Astrocyte of the hippocampus (primary cell): Measurements from ENCODE around the gene CCDC138.
A peak's percentile ranks its signal among the peaks of the same experiment; 100 is the strongest.
"Not testable (repeated sequence)": the region's sequence is repeated elsewhere in the genome, so short reads cannot be mapped to it uniquely, and the experiment has no call there.

ENCODE experiments used
- DNase-seq: peaks from one replicate; pipeline ENCODE4 v3.0.0; 2011; ENCODE audit warnings: low read depth, low spot score

The CCDC138 gene

DNA sequence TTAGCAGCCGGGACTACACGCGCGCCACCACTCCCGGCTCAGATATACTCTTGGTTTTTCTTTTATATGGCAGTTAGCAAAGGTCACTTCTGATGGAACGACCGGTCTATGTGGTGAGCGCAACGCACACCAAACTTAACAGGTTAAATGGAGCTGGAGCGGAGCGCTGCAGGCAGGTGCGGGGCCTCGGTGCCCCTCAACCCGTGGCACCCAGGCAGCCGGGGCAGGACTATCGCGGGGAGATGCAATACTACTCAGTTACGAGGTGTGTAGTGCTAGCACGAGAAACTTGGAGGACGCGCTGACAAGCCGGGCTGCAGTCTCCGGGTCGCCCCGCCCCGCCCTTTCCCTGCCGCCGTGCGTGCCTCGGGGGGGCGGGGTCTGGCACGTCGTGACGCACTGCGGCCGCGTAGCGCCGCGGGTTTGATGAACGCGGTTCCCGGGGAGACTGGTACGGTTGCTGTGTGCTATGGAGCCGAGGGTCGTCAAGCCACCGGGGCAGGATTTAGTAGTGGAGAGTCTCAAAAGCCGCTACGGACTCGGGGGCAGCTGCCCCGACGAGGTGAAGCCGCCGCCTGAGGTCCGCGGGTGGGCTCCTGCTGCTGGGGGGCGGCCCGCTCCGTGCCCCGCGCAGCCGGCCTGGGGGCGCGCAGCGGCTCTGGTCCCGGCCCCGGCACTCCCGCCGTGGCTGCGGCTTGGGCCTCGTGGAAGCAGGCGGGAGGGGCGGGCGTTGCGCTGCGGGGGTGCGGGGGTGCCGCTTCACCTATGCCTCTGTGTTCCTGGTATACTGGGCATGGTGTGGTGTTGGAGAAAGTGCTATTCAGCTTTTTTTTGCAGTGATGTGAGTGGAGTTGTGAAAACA is at the start of gene CCDC138:
Gene CCDC138, plus strand, starts transcription at position 418 of the 862 bp plus-strand sequence. Its CDS starts 52 bp downstream, at position 470.
- DNase-seq, result peak; percentile 96

DNA sequence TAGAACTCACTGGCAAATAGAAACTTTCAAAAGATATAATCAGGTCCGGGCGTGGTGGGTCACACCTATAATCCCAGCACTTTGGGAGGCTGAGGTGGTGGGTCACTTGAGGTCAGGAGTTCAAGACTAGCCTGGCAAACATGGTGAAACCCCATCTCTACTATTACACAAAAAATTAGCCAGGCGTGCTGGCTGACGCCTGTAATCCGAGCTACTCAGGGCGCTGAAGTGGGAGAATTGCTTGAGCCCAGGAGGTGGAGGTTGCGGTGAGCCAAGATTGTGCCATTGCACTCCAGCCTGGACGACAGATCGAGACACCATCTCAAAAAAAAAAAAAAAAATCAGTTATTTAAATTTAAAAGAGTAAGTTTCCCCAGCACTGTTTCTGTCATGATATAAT is 28.6 kb upstream of the CCDC138 start:
- DNase-seq, result not testable (repeated sequence)

DNA sequence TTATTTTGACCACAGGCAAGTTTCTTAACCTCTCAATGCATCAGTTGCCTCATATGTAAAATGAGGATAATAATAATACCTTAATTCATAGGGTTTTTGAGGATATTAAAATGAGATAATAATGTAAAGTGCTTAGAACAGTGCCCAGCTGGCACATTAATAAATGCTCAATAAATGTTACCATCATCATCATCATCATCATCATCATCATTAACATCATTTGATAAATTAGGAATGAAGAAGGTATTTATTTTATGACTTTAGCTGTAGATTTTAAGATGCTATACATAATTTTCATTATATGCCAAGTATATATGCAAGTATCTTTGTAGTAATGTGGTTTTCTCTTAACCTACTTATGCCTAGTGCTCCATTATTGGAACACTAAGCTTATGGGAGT is 24.0 kb upstream of the CCDC138 start:
- not testable (repeated sequence) for DNase-seq

GRCh38 chr2:108766671-108767070 is 19.9 kb upstream of the CCDC138 start:
- peak; percentile 45 for DNase-seq

- DNase-seq, result not testable (repeated sequence)
Measured at GRCh38 chr2:108767859-108768258, 18.7 kb upstream of the CCDC138 start.

- DNase-seq, result no peak
Measured at GRCh38 chr2:108776475-108776874, 10.1 kb upstream of the CCDC138 start.

GRCh38 chr2:108778857-108779256 is 7.7 kb upstream of the CCDC138 start:
- DNase-seq, result no peak

GRCh38 chr2:108786008-108786353 is 590 bp upstream of the CCDC138 start:
- no peak for DNase-seq

DNA sequence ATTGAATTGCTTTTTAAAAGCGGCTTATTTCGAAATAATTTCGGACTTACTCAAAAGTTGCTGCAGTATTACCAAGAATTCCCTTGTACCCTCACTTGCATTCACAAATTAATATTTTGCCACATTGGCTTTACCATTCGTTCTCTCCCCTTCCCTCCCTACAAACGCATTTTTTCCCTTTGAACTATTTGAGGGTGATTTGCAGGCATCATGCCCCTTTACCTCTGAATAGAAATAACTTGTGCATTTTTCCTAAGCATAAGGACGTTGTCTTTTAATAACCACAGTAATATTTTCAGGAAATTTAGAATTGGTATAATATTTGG is 608 bp downstream of the CCDC138 start:
- DNase-seq, result no peak

GRCh38 chr2:108803045-108803736 is 16.6 kb downstream of the CCDC138 start:
- DNase-seq, result no peak

DNA sequence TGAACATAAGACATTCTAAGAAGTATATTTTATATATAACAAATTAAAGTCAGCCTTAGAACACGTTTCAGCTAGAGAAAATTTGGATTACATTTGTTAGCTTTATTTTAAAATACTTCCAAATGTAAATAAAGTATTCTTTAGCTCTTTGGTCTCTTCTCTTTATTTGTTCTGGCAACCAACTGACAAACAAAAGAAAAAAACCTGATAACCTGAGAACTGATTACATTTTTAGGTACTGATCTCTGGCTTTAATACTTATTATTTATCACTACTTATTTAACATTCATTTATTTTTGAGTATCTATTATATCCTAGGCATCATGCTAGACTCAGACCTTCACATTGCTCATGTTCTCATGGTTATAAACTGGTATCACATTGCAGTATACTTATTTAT is 18.5 kb downstream of the CCDC138 start:
- DNase-seq, result no peak

- no peak for DNase-seq
Measured at GRCh38 chr2:108805782-108806181, 19.2 kb downstream of the CCDC138 start.

GRCh38 chr2:108806371-108807113 is 20.0 kb downstream of the CCDC138 start:
- no peak for DNase-seq

DNA sequence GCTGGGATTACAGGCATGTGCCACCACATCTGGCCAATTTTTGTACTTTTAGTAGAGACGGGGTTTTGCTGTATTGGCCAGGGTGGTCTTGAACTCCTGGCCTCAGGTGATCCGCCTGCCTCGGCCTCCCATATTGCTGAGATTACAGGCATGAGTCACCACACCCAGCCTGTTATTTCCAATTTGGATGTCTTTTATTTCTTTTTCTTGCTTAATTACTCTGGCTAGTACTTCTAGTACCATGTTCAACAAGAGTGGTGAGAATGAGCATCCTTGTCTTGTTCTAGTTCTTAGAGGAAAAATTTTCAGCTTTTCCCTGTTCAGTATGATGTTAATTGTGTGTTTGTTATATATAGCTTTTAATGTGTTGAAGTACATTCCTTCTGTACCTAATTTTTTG is 23.4 kb downstream of the CCDC138 start:
- no peak for DNase-seq

DNA sequence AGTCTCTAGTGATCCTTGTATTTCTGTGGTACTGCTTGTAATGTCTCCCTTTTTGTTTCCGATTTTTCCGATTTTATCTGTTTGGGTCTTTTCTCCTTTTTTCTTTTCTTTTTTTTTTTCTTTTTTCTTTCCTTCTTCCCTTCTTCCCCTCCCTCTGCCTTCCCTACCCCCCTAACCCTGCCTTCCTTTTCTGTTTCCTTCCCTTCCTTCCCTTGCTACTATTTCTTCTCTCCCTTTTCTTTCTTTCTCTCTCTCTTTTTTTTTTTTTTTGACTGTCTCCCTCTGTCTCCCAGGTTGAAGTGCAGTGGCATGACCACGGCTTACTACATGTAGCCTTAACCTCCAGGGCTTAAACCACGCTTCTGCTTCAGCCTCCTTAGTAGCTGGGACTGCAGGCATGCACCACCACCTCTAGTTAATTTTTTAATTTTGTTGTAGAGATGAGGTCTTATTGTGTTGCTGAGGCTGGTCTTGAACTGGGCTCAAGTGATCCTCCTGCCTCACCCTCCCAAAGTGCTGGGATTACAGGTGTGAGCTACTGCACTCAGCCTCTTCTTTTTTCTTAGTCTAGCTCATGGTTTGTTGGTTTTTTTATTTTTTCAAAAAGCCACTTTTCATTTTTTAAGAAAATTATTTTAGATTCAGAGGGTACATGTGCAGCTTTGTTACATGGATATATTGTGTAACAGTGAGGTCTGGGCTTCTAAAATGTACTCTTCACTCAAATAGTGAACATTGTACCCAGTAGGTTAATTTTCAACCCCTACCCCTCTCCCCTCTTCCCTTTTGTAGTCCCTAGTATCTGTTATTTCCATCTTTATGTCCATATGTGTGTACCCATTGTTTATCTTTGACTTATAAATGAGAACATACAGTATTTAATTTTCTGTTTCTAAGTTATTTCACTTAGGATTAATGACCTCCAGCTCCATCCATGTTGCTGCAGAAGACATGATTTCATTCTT is 24.7 kb downstream of the CCDC138 start:
- DNase-seq, result no peak

DNA sequence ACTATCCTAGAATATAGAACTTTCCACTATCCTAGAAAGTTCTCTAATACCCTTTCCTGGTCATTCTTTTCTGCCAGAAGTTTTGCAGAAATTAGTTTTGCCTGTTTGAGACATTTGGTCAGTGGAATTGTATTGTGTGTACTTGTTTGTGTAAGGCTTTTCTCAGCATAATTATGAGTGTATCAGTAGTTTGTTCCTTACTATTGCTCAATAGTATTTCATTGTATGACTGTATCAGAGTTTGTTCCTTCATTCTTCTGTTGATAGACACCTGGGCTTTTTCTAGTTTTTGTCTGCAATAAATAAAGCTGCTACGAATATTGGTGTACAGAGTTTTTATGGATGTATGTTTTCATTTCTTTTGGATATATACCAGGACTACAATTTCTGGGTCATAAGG is 27.2 kb downstream of the CCDC138 start:
- no peak for DNase-seq

GRCh38 chr2:108820482-108820881 is 33.9 kb downstream of the CCDC138 start:
- DNase-seq, result no peak

GRCh38 chr2:108823286-108823685 is 36.7 kb downstream of the CCDC138 start:
- DNase-seq, result no peak

- DNase-seq, result no peak
Measured at GRCh38 chr2:108824316-108825070, 37.9 kb downstream of the CCDC138 start.

GRCh38 chr2:108825254-108825653 is 38.7 kb downstream of the CCDC138 start:
- no peak for DNase-seq

- DNase-seq, result no peak
Measured at GRCh38 chr2:108825736-108826135, 39.2 kb downstream of the CCDC138 start.
